Measurements from ENCODE around the gene KIAA0753. TPM values are rescaled to one million over a fixed set of nuclear protein-coding genes. Genes with fewer than 3 reads are reported as not detected.

KIAA0753 gene
- total and polyA plus RNA-seq, 3 experiments from 2014 or later = 1.8 to 20.8 (median 18.6) TPM

DNA sequence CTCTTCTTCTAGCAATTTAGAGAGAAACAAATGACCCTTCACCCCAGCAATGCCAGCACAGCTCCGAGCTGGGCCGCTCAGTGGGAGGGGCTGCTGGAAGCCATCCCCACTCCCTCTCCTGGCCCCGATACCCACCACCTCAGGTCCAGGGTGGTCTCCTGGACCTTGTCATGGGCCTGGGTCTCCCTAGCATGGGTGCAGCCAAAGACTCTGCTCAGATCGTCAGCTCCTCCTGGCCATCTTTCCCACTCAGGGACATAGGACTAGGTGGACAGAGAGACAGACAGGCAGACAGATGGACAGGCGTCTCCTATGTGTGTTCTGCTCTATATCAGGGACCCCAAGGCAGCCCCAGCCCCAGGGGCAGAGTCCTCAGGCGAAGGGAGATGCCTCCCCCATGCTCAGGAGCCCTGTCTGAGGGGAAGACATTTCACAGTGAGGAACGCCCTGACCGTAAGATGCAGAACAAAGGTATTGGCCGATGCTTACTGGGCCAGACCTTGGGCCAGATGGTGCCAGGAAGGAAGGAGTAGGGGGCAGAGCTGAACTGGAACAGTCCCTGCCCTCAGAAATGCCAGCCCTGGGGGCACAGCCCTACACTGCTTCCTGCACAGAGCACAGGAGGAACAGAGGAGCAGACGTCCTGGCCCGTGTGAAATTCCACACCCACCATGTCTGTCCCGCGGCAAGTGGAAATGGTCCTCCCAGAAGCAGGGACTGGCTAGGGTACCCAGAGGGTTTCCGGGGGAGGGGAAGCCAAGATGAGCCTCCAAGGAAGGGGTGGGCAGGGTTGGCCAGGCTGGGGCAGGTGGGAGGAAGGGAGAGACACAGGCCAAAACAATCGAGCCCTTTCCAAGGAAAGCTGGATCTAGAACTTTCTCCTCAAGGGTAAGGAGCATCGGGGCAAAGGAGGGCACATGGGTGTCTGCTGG is 97.2 kb downstream of the KIAA0753 start:
- no peak for DNase-seq
- Mint-ChIP-seq H3K4me3 (no peak overlapping the region), H3K27ac (peak overlapping the region in 1 of 8 donors; percentile 91), H3K9me3 (peaks cover 0 to 5% (median 0%) of the 10 kb centered on the region in 5 donors), H3K4me1 (peaks cover 2 to 4% (median 3%) of the 10 kb centered on the region in 3 donors), H3K27me3 (peaks cover 10 to 17% of the 10 kb centered on the region in 2 donors), H3K36me3 (no peaks in the 10 kb centered on the region)
- Histone ChIP-seq H3K4me1 (ENCODE audit: insufficient read depth, low read length) (peaks cover 4% of the 10 kb centered on the region), H3K36me3 (ENCODE audit: insufficient read depth, low read length) (no peaks in the 10 kb centered on the region), H3K27ac (ENCODE audit: low read depth, low read length) (no peak overlapping the region), H3K4me3 (ENCODE audit: low read length) (no peak overlapping the region), H3K9me3 (ENCODE audit: low read length) (no peaks in the 10 kb centered on the region), H3K27me3 (ENCODE audit: insufficient read depth, low read length, poor library complexity, severe bottlenecking) (no peaks in the 10 kb centered on the region)
- ChIA-PET POLR2A (no interaction called here), CTCF (no interaction called here)

DNA sequence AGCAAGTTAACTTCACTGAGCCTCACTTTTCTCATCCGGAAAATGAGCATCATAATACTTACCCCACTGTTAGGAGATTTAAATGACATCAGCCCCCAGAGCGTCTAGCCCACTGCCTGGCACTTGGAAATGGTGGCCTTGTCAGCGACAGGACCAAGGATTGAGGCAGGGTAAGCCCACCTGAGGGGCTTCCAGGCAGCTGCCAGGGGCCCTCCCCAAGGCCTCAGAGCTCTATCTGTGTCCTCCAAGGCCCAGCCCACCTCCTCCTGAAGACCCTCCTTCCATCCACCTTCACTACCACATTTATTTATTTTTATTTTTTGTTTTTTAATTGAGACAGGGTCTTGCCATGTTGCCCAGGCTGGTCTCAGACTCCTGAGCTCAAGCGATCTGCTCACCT is 97.9 kb downstream of the KIAA0753 start:
- Mint-ChIP-seq H3K27ac (peak overlapping the region in 1 of 8 donors; percentile 85), H3K9me3 (peaks cover 0 to 5% (median 0%) of the 10 kb centered on the region in 5 donors), H3K27me3 (peaks cover 12 to 17% of the 10 kb centered on the region in 2 donors), H3K4me1 (no peaks in the 10 kb centered on the region), H3K36me3 (no peaks in the 10 kb centered on the region), H3K4me3 (no peak overlapping the region)
- ChIA-PET CTCF (no interaction called here), POLR2A (no interaction called here)
- no peaks in the 10 kb centered on the region for H3K4me1 ChIP-seq (ENCODE audit: insufficient read depth, low read length)
- H3K27me3 ChIP-seq (ENCODE audit: insufficient read depth, low read length, poor library complexity, severe bottlenecking) = no peaks in the 10 kb centered on the region
- DNase-seq = no peak
- H3K36me3 ChIP-seq (ENCODE audit: insufficient read depth, low read length) = no peaks in the 10 kb centered on the region
- no peak overlapping the region for H3K4me3 ChIP-seq (ENCODE audit: low read length)
- H3K27ac ChIP-seq (ENCODE audit: low read depth, low read length) = no peak overlapping the region
- no peaks in the 10 kb centered on the region for H3K9me3 ChIP-seq (ENCODE audit: low read length)

DNA sequence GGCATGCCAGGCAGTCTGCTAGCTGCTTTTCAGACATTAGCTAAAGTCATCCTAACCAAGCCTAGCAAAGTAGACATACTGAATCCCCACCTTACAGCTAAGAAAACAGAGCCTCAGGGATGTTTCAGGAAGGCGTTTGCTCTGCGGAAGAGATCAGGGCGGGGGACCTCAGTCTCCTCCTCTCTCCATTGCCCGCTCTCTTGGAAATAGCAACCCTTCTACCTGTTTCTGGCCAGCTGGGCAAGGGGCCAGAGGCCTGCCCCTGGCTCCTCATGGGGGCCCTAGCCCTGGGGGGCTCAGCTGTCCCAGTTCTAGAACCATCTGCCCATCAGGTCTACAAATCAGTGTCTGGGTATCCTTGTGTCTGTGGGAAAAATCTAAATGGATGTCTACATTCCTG is 98.6 kb downstream of the KIAA0753 start:
- peaks cover 0 to 5% (median 0%) of the 10 kb centered on the region in 5 donors for H3K9me3 Mint-ChIP-seq
- no peak overlapping the region for H3K27ac ChIP-seq (ENCODE audit: low read depth, low read length)
- no peaks in the 10 kb centered on the region for H3K36me3 ChIP-seq (ENCODE audit: insufficient read depth, low read length)
- DNase-seq = no peak
- ChIA-PET POLR2A (no interaction called here), CTCF (no interaction called here)
- H3K36me3 Mint-ChIP-seq = no peaks in the 10 kb centered on the region
- no peak overlapping the region for H3K4me3 ChIP-seq (ENCODE audit: low read length)
- H3K27me3 ChIP-seq (ENCODE audit: insufficient read depth, low read length, poor library complexity, severe bottlenecking) = no peaks in the 10 kb centered on the region
- H3K4me1 Mint-ChIP-seq = no peaks in the 10 kb centered on the region
- no peaks in the 10 kb centered on the region for H3K4me1 ChIP-seq (ENCODE audit: insufficient read depth, low read length)
- H3K27ac Mint-ChIP-seq = no peak overlapping the region
- H3K9me3 ChIP-seq (ENCODE audit: low read length) = no peaks in the 10 kb centered on the region
- peaks cover 12 to 18% of the 10 kb centered on the region in 2 donors for H3K27me3 Mint-ChIP-seq
- no peak overlapping the region for H3K4me3 Mint-ChIP-seq

GRCh38 chr17:6539871-6540270 is 100.6 kb downstream of the KIAA0753 start:
- peaks cover 0 to 5% (median 0%) of the 10 kb centered on the region in 5 donors for H3K9me3 Mint-ChIP-seq
- Histone ChIP-seq H3K4me3 (ENCODE audit: low read length) (no peak overlapping the region), H3K4me1 (ENCODE audit: insufficient read depth, low read length) (no peaks in the 10 kb centered on the region), H3K36me3 (ENCODE audit: insufficient read depth, low read length) (no peaks in the 10 kb centered on the region), H3K9me3 (ENCODE audit: low read length) (no peaks in the 10 kb centered on the region), H3K27ac (ENCODE audit: low read depth, low read length) (no peak overlapping the region), H3K27me3 (ENCODE audit: insufficient read depth, low read length, poor library complexity, severe bottlenecking) (no peaks in the 10 kb centered on the region)
- H3K4me3 Mint-ChIP-seq = no peak overlapping the region
- H3K36me3 Mint-ChIP-seq = no peaks in the 10 kb centered on the region
- DNase-seq = no peak
- ChIA-PET POLR2A (no interaction called here), CTCF (no interaction called here)
- H3K27me3 Mint-ChIP-seq = peaks cover 12 to 22% of the 10 kb centered on the region in 2 donors
- H3K4me1 Mint-ChIP-seq = no peaks in the 10 kb centered on the region
- no peak overlapping the region for H3K27ac Mint-ChIP-seq

GRCh38 chr17:6536566-6537065 is 103.9 kb downstream of the KIAA0753 start:
- Mint-ChIP-seq H3K27me3 (peaks cover 17% of the 10 kb centered on the region in 2 donors), H3K9me3 (peaks cover 0 to 5% (median 0%) of the 10 kb centered on the region in 5 donors), H3K4me1 (no peaks in the 10 kb centered on the region), H3K4me3 (no peak overlapping the region), H3K36me3 (no peaks in the 10 kb centered on the region), H3K27ac (no peak overlapping the region)
- ChIA-PET POLR2A (no interaction called here), CTCF (no interaction called here)
- Histone ChIP-seq H3K4me1 (ENCODE audit: insufficient read depth, low read length) (no peaks in the 10 kb centered on the region), H3K4me3 (ENCODE audit: low read length) (no peak overlapping the region), H3K36me3 (ENCODE audit: insufficient read depth, low read length) (no peaks in the 10 kb centered on the region), H3K27me3 (ENCODE audit: insufficient read depth, low read length, poor library complexity, severe bottlenecking) (no peaks in the 10 kb centered on the region), H3K9me3 (ENCODE audit: low read length) (no peaks in the 10 kb centered on the region), H3K27ac (ENCODE audit: low read depth, low read length) (no peak overlapping the region)
- DNase-seq = no peak

DNA sequence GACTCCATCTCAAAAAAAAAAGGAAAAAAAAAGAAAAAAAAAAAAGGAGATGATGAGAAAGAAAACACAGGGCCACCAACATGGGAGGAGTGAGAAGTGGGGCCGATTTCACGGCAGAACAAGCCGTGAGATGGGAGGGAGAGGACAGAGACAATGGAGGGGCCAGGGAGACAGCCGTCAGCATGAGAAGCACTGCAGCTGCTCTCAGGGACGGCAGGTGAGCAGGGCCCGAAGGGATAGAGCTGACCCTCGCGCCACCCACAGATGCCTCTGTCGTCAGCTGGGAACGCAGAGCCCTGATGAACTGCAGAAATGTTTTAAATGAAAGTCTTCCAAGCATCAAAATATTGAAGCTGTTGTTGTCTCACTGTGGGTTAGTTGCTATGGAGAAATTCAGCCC is 104.5 kb downstream of the KIAA0753 start:
- H3K36me3 Mint-ChIP-seq = no peaks in the 10 kb centered on the region
- H3K4me3 Mint-ChIP-seq = no peak overlapping the region
- Histone ChIP-seq H3K4me1 (ENCODE audit: insufficient read depth, low read length) (no peaks in the 10 kb centered on the region), H3K27me3 (ENCODE audit: insufficient read depth, low read length, poor library complexity, severe bottlenecking) (no peaks in the 10 kb centered on the region), H3K36me3 (ENCODE audit: insufficient read depth, low read length) (no peaks in the 10 kb centered on the region), H3K27ac (ENCODE audit: low read depth, low read length) (no peak overlapping the region), H3K9me3 (ENCODE audit: low read length) (no peaks in the 10 kb centered on the region), H3K4me3 (ENCODE audit: low read length) (no peak overlapping the region)
- peaks cover 12 to 14% of the 10 kb centered on the region in 2 donors for H3K27me3 Mint-ChIP-seq
- DNase-seq = no peak
- H3K4me1 Mint-ChIP-seq = no peaks in the 10 kb centered on the region
- H3K27ac Mint-ChIP-seq = no peak overlapping the region
- peaks cover 0 to 5% (median 0%) of the 10 kb centered on the region in 5 donors for H3K9me3 Mint-ChIP-seq
- ChIA-PET POLR2A (no interaction called here), CTCF (no interaction called here)

GRCh38 chr17:6534846-6535514 is 105.5 kb downstream of the KIAA0753 start:
- Histone ChIP-seq H3K36me3 (ENCODE audit: insufficient read depth, low read length) (no peaks in the 10 kb centered on the region), H3K4me3 (ENCODE audit: low read length) (no peak overlapping the region), H3K27me3 (ENCODE audit: insufficient read depth, low read length, poor library complexity, severe bottlenecking) (no peaks in the 10 kb centered on the region), H3K4me1 (ENCODE audit: insufficient read depth, low read length) (no peaks in the 10 kb centered on the region), H3K9me3 (ENCODE audit: low read length) (no peaks in the 10 kb centered on the region), H3K27ac (ENCODE audit: low read depth, low read length) (no peak overlapping the region)
- H3K9me3 Mint-ChIP-seq = peaks cover 0 to 5% (median 0%) of the 10 kb centered on the region in 5 donors
- ChIA-PET POLR2A (no interaction called here), CTCF (no interaction called here)
- H3K27ac Mint-ChIP-seq = no peak overlapping the region
- H3K4me3 Mint-ChIP-seq = no peak overlapping the region
- no peaks in the 10 kb centered on the region for H3K36me3 Mint-ChIP-seq
- no peak for DNase-seq
- H3K27me3 Mint-ChIP-seq = peaks cover 12 to 13% of the 10 kb centered on the region in 2 donors
- H3K4me1 Mint-ChIP-seq = no peaks in the 10 kb centered on the region

- Histone ChIP-seq H3K27me3 (ENCODE audit: insufficient read depth, low read length, poor library complexity, severe bottlenecking) (no peaks in the 10 kb centered on the region), H3K27ac (ENCODE audit: low read depth, low read length) (no peak overlapping the region), H3K4me3 (ENCODE audit: low read length) (no peak overlapping the region), H3K4me1 (ENCODE audit: insufficient read depth, low read length) (no peaks in the 10 kb centered on the region), H3K9me3 (ENCODE audit: low read length) (no peaks in the 10 kb centered on the region), H3K36me3 (ENCODE audit: insufficient read depth, low read length) (no peaks in the 10 kb centered on the region)
- ChIA-PET CTCF (no interaction called here), POLR2A (no interaction called here)
- Mint-ChIP-seq H3K4me3 (no peak overlapping the region), H3K36me3 (no peaks in the 10 kb centered on the region), H3K9me3 (no peaks in the 10 kb centered on the region), H3K4me1 (no peaks in the 10 kb centered on the region), H3K27me3 (peaks cover 4 to 5% of the 10 kb centered on the region in 2 donors), H3K27ac (no peak overlapping the region)
- no peak for DNase-seq
Observed at GRCh38 chr17:6532441-6532885, 108.0 kb downstream of the KIAA0753 start.

All from CD8-positive, alpha-beta memory T cell (primary cell).